ENCODE results near the gene PCDH15.
A peak's percentile ranks its signal among the peaks of the same experiment; 100 is the strongest.

PCDH15 gene

GRCh38 chr10:54800741-54801421 lies at the start of gene PCDH15:
Gene PCDH15, minus strand, starts transcription at chr10:54801231. Its CDS starts 136,969 bp downstream, at chr10:54664262.
- TF ChIP-seq, protein P1, sequence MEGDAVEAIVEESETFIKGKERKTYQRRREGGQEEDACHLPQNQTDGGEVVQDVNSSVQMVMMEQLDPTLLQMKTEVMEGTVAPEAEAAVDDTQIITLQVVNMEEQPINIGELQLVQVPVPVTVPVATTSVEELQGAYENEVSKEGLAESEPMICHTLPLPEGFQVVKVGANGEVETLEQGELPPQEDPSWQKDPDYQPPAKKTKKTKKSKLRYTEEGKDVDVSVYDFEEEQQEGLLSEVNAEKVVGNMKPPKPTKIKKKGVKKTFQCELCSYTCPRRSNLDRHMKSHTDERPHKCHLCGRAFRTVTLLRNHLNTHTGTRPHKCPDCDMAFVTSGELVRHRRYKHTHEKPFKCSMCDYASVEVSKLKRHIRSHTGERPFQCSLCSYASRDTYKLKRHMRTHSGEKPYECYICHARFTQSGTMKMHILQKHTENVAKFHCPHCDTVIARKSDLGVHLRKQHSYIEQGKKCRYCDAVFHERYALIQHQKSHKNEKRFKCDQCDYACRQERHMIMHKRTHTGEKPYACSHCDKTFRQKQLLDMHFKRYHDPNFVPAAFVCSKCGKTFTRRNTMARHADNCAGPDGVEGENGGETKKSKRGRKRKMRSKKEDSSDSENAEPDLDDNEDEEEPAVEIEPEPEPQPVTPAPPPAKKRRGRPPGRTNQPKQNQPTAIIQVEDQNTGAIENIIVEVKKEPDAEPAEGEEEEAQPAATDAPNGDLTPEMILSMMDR (IDR thresholded peaks at IDR 0.05; ENCODE audit: control insufficient read depth, extremely low read depth, insufficient read depth), result peak; percentile 88
- H3K4me3 ChIP-seq (ENCODE audit: low read depth, low read length), result no peak within 1 kb of the TSS
- peak; percentile 27 for DNase-seq (ENCODE audit: low read depth)

DNA sequence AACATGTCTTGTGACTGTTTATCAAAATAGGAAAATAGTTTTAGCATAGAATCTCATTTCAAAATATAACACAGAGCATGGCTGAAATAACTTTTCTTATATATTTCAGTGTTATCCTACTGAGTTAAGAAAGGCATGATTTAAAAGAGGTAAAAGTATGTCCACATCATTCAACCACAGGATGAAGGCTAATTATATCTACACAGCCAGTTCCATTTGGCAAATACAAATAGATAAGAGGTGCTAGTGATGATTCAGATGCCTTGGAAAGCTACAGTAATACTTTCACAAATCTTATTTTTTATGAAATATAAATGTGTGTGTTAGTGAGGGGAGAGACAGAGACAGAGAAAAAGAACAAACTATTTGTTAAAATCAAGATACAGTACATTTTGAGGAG lies 42.9 kb upstream of the PCDH15 start:
- no peak for DNase-seq (ENCODE audit: low read depth)
- TF ChIP-seq, protein P1 (IDR thresholded peaks at IDR 0.05; ENCODE audit: control insufficient read depth, extremely low read depth, insufficient read depth), result no peak

GRCh38 chr10:54843085-54843646 lies 42.1 kb upstream of the PCDH15 start:
- TF ChIP-seq, protein P1 (IDR thresholded peaks at IDR 0.05; ENCODE audit: control insufficient read depth, extremely low read depth, insufficient read depth), result no peak
- no peak overlapping the region for H3K4me3 ChIP-seq (ENCODE audit: low read depth, low read length)
- DNase-seq (ENCODE audit: low read depth), result peak; percentile 22

More for the DNA sequence above, 42.9 kb upstream of the PCDH15 start:
- no peak overlapping the region for H3K4me3 ChIP-seq (ENCODE audit: low read depth, low read length)

DNA sequence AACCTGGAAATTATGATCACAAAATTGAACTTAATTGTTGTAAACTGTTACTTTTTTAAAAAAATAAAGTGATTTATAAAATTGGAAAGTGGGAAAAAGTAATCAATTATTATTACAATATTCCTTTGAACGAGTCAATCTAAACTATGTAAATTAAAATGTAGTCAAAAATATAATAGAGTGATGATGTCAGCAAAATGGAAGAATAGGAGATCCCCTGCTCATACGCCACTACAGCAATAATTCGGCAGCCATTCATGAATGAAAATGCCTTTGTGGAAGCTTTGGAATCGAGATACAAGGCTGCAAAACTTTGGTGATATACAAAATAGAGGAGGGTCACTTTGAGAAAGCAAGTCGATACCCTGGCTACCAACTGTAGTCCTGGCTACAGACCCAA lies 36.4 kb upstream of the PCDH15 start:
- TF ChIP-seq, protein P1 (IDR thresholded peaks at IDR 0.05; ENCODE audit: control insufficient read depth, extremely low read depth, insufficient read depth), result no peak
- no peak overlapping the region for H3K4me3 ChIP-seq (ENCODE audit: low read depth, low read length)
- DNase-seq (ENCODE audit: low read depth), result no peak

GRCh38 chr10:54833029-54833428 lies 32.0 kb upstream of the PCDH15 start:
- no peak overlapping the region for H3K4me3 ChIP-seq (ENCODE audit: low read depth, low read length)
- no peak for DNase-seq (ENCODE audit: low read depth)
- TF ChIP-seq, protein P1 (IDR thresholded peaks at IDR 0.05; ENCODE audit: control insufficient read depth, extremely low read depth, insufficient read depth), result no peak

DNA sequence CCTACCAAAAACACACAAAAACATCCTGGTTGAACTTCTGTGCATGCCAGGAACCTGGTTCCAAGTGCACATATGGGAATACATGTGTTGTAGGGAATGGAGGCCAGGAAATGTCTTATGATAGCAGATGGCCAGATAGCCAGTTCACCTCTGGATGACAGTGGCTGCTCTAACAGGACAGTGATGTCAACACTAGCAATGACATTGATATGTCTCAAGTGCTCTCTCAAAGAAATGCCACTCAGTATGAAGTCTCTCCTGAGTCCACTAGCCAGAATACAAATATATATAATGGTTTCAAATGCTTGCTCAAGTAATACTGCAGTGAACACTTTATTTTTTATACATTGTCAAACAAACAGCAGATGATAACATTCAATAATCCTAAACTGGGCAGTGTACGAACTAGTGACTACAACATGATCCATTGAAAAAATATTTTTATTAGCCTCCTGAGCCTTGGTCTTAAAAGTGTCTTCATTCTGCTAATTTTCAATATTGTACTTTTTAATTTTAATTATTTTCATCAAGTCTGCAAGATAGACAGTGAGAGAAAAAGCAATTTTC lies 26.0 kb upstream of the PCDH15 start:
- H3K4me3 ChIP-seq (ENCODE audit: low read depth, low read length), result no peak overlapping the region
- no peak for DNase-seq (ENCODE audit: low read depth)
- TF ChIP-seq, protein P1 (IDR thresholded peaks at IDR 0.05; ENCODE audit: control insufficient read depth, extremely low read depth, insufficient read depth), result no peak
